Measurements from ENCODE around the gene TCF7L1. TPM values are rescaled to one million over a fixed set of nuclear protein-coding genes. Genes with fewer than 3 reads are reported as not detected.

Gene TCF7L1
- total RNA-seq, 1 donor from 2014 or later, result 83.8 TPM

GRCh38 chr2:85325466-85325811 is 192.2 kb downstream of the TCF7L1 start:
- Mint-ChIP-seq H3K4me3 (ENCODE audit: unreplicated experiment) (peak overlapping the region; percentile 100), H3K27me3 (ENCODE audit: unreplicated experiment) (peaks cover 13% of the 10 kb centered on the region), H3K4me1 (ENCODE audit: unreplicated experiment) (peaks cover 51% of the 10 kb centered on the region), H3K36me3 (ENCODE audit: low read depth, unreplicated experiment) (peaks cover 55% of the 10 kb centered on the region), H3K9me3 (ENCODE audit: unreplicated experiment) (no peaks in the 10 kb centered on the region), H3K27ac (ENCODE audit: unreplicated experiment) (no peak overlapping the region)
- TF ChIP-seq CTCF (IDR thresholded peaks at IDR 0.05; ENCODE audit: unreplicated experiment), result no peak
- DNase-seq (ENCODE audit: low spot score), result no peak

- Mint-ChIP-seq H3K27ac (ENCODE audit: unreplicated experiment) (peak overlapping the region; percentile 100), H3K4me3 (ENCODE audit: unreplicated experiment) (peak overlapping the region; percentile 100), H3K9me3 (ENCODE audit: unreplicated experiment) (no peaks in the 10 kb centered on the region), H3K36me3 (ENCODE audit: low read depth, unreplicated experiment) (peaks cover 45% of the 10 kb centered on the region), H3K27me3 (ENCODE audit: unreplicated experiment) (peaks cover 13% of the 10 kb centered on the region), H3K4me1 (ENCODE audit: unreplicated experiment) (peaks cover 44% of the 10 kb centered on the region)
- no peak for DNase-seq (ENCODE audit: low spot score)
- no peak for TF ChIP-seq CTCF (IDR thresholded peaks at IDR 0.05; ENCODE audit: unreplicated experiment)
Observed at GRCh38 chr2:85326406-85327159, 193.4 kb downstream of the TCF7L1 start.

- H3K4me1 Mint-ChIP-seq (ENCODE audit: unreplicated experiment), result peaks cover 44% of the 10 kb centered on the region
- DNase-seq (ENCODE audit: low spot score), result peak; percentile 32
Observed at GRCh38 chr2:85327160-85327821, 194.1 kb downstream of the TCF7L1 start.

GRCh38 chr2:85327822-85328617 is 194.8 kb downstream of the TCF7L1 start, which contains the start of gene TGOLN2:
Gene TGOLN2 (minus strand): TSS chr2:85327989. CDS start chr2:85327962, 27 bp downstream.
- H3K36me3 Mint-ChIP-seq (ENCODE audit: low read depth, unreplicated experiment), result peaks cover 36% of the 10 kb centered on the region
- H3K4me1 Mint-ChIP-seq (ENCODE audit: unreplicated experiment), result peaks cover 38% of the 10 kb centered on the region
- no peak for TF ChIP-seq CTCF (IDR thresholded peaks at IDR 0.05; ENCODE audit: unreplicated experiment)
- peaks cover 8% of the 10 kb centered on the region for H3K27me3 Mint-ChIP-seq (ENCODE audit: unreplicated experiment)
- peak within 1 kb of the TSS; percentile 100 for H3K27ac Mint-ChIP-seq (ENCODE audit: unreplicated experiment)
- peak within 1 kb of the TSS; percentile 100 for H3K4me3 Mint-ChIP-seq (ENCODE audit: unreplicated experiment)
- peak; percentile 92 for DNase-seq (ENCODE audit: low spot score)
- H3K9me3 Mint-ChIP-seq (ENCODE audit: unreplicated experiment), result no peaks in the 10 kb centered on the region

More at GRCh38 chr2:85327160-85327821, 194.1 kb downstream of the TCF7L1 start:
- no peak for TF ChIP-seq CTCF (IDR thresholded peaks at IDR 0.05; ENCODE audit: unreplicated experiment)
- Mint-ChIP-seq H3K9me3 (ENCODE audit: unreplicated experiment) (no peaks in the 10 kb centered on the region), H3K4me3 (ENCODE audit: unreplicated experiment) (peak overlapping the region; percentile 100), H3K36me3 (ENCODE audit: low read depth, unreplicated experiment) (peaks cover 42% of the 10 kb centered on the region), H3K27ac (ENCODE audit: unreplicated experiment) (peak overlapping the region; percentile 100), H3K27me3 (ENCODE audit: unreplicated experiment) (peaks cover 10% of the 10 kb centered on the region)

Data from endothelial cell (in vitro differentiated cells).